ENCODE data around the gene ETV3. TPM values are rescaled to one million over a fixed set of nuclear protein-coding genes. Genes with fewer than 3 reads are reported as not detected.
A peak's percentile ranks its signal among the peaks of the same experiment; 100 is the strongest.

ETV3 gene
- polyA plus RNA-seq, 3 donors: 4.8 to 62.3 (median 6.3) TPM

DNA sequence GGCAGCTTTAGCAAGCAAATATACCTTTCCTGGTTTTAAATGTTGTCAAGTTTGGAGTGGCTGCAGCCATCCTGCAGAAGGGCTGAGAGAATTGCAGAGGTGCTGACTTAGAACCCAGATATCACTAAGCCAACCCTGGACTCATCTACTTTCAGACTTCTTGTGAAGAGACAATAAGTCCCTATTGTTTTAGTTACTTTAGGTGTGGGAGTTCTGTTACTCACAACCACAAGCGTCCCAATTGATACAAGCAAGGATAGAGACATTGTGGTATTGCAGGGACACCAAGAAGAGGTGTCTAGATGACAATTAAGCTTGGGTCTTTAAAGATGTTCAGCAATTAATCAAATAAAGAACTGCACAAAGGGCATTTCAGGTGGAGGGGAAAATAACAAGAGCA is 8.8 kb upstream of the ETV3 start:
- no peak overlapping the region for H3K4me3 ChIP-seq (replicated peaks in 1 of 3; ENCODE audit: low read depth in 2 of 3, low read length in 3 of 3)
- no peaks in the 10 kb centered on the region for H3K9me3 ChIP-seq (replicated peaks in 1 of 2; ENCODE audit: control insufficient read depth in 1 of 2, insufficient read depth in 1 of 2, low read length in 2 of 2)
- H3K27me3 Mint-ChIP-seq (ENCODE audit: low read depth in 3 of 3): peaks cover 0 to 2% (median 0%) of the 10 kb centered on the region in 3 donors
- peaks cover 16 to 22% of the 10 kb centered on the region in 2 donors for H3K4me1 ChIP-seq (ENCODE audit: control insufficient read depth in 1 of 2, insufficient read depth in 2 of 2, low read length in 2 of 2)
- H3K9me3 Mint-ChIP-seq: no peaks in the 10 kb centered on the region
- no peak overlapping the region for H3K4me2 ChIP-seq (replicated peaks; ENCODE audit: extremely low read depth, low read length, poor library complexity, severe bottlenecking)
- intact Hi-C loops (cut with micrococcal nuclease): no loop called here
- peak overlapping the region in 1 of 2 donors; percentile 86 for H3K27ac ChIP-seq (ENCODE audit: low read depth in 1 of 2, low read length in 2 of 2)
- peak overlapping the region in 5 of 7 donors; percentile 30 to 90 (median 43) for H3K27ac Mint-ChIP-seq
- peaks cover 19% of the 10 kb centered on the region for H3K4me1 Mint-ChIP-seq
- no peak overlapping the region for H3K4me3 Mint-ChIP-seq
- WGBS (ENCODE audit: insufficient coverage): no CpG with 5 or more reads among the region's 1 CpG
- no peak overlapping the region for H3K9ac ChIP-seq (ENCODE audit: insufficient read depth, low read length, poor library complexity, severe bottlenecking)
- no peaks in the 10 kb centered on the region for H3K36me3 ChIP-seq (replicated peaks in 1 of 2; ENCODE audit: control insufficient read depth in 1 of 2, insufficient read depth in 2 of 2, low read length in 2 of 2)
- no peak for DNase-seq
- no peaks in the 10 kb centered on the region for H3K79me2 ChIP-seq (ENCODE audit: insufficient read depth, low read length)
- H3K27me3 ChIP-seq (ENCODE audit: control insufficient read depth in 2 of 2, insufficient read depth in 2 of 2, low read length in 2 of 2): no peaks in the 10 kb centered on the region
- no peaks in the 10 kb centered on the region for H3K36me3 Mint-ChIP-seq
- no peaks in the 10 kb centered on the region for H4K20me1 ChIP-seq (ENCODE audit: insufficient read depth, low read length)
- TF ChIP-seq, protein P1, sequence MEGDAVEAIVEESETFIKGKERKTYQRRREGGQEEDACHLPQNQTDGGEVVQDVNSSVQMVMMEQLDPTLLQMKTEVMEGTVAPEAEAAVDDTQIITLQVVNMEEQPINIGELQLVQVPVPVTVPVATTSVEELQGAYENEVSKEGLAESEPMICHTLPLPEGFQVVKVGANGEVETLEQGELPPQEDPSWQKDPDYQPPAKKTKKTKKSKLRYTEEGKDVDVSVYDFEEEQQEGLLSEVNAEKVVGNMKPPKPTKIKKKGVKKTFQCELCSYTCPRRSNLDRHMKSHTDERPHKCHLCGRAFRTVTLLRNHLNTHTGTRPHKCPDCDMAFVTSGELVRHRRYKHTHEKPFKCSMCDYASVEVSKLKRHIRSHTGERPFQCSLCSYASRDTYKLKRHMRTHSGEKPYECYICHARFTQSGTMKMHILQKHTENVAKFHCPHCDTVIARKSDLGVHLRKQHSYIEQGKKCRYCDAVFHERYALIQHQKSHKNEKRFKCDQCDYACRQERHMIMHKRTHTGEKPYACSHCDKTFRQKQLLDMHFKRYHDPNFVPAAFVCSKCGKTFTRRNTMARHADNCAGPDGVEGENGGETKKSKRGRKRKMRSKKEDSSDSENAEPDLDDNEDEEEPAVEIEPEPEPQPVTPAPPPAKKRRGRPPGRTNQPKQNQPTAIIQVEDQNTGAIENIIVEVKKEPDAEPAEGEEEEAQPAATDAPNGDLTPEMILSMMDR (IDR thresholded peaks at IDR 0.05): no peak
- no peak overlapping the region for H2AFZ ChIP-seq (ENCODE audit: insufficient read depth, low read depth, low read length, poor library complexity, severe bottlenecking)

DNA sequence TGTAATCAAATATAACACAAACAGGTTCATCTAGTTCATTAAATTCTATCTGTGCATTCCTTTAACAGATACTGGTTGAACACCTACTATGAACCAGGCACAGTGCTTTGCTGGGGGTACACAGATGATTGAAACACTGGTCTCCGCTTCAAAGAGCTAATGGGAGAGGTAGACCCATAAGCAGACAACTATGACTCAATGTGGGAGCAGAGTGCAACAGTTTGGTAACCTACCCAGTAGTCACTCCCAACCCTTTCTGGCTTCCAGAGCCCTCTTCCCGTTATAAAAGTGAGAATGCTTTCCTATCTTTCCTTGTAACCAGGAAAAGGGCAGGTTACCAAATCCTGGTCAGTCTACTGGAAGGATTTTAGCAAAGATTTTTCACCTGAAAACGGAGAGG is 8.0 kb upstream of the ETV3 start:
- WGBS (ENCODE audit: insufficient coverage): 100% methylated on average over 1 of the region's 3 CpGs
- Histone ChIP-seq H3K79me2 (ENCODE audit: insufficient read depth, low read length) (no peaks in the 10 kb centered on the region), H3K9me3 (replicated peaks in 1 of 2; ENCODE audit: control insufficient read depth in 1 of 2, insufficient read depth in 1 of 2, low read length in 2 of 2) (no peaks in the 10 kb centered on the region), H3K4me3 (replicated peaks in 1 of 3; ENCODE audit: low read depth in 2 of 3, low read length in 3 of 3) (no peak overlapping the region), H2AFZ (ENCODE audit: insufficient read depth, low read depth, low read length, poor library complexity, severe bottlenecking) (no peak overlapping the region), H4K20me1 (ENCODE audit: insufficient read depth, low read length) (no peaks in the 10 kb centered on the region), H3K4me2 (replicated peaks; ENCODE audit: extremely low read depth, low read length, poor library complexity, severe bottlenecking) (no peak overlapping the region), H3K27me3 (ENCODE audit: control insufficient read depth in 2 of 2, insufficient read depth in 2 of 2, low read length in 2 of 2) (no peaks in the 10 kb centered on the region), H3K4me1 (ENCODE audit: control insufficient read depth in 1 of 2, insufficient read depth in 2 of 2, low read length in 2 of 2) (peaks cover 16 to 22% of the 10 kb centered on the region in 2 donors), H3K36me3 (replicated peaks in 1 of 2; ENCODE audit: control insufficient read depth in 1 of 2, insufficient read depth in 2 of 2, low read length in 2 of 2) (no peaks in the 10 kb centered on the region), H3K9ac (ENCODE audit: insufficient read depth, low read length, poor library complexity, severe bottlenecking) (no peak overlapping the region), H3K27ac (ENCODE audit: low read depth in 1 of 2, low read length in 2 of 2) (no peak overlapping the region)
- Mint-ChIP-seq H3K4me1 (peaks cover 19% of the 10 kb centered on the region), H3K27me3 (ENCODE audit: low read depth in 3 of 3) (peaks cover 0 to 2% (median 0%) of the 10 kb centered on the region in 3 donors), H3K9me3 (no peaks in the 10 kb centered on the region), H3K36me3 (no peaks in the 10 kb centered on the region), H3K27ac (no peak overlapping the region), H3K4me3 (no peak overlapping the region)
- intact Hi-C loops (cut with micrococcal nuclease): no loop called here
- DNase-seq: no peak
- TF ChIP-seq, protein P1 (IDR thresholded peaks at IDR 0.05): no peak

Data from CD14-positive monocyte (primary cell).